ENCODE measurements around the gene LPP. TPM values are rescaled to one million over a fixed set of nuclear protein-coding genes. Genes with fewer than 3 reads are reported as not detected.

LPP gene
- total RNA-seq, 4 donors from 2014 or later, result 1,872 to 3,079 (median 2,300) TPM

GRCh38 chr3:188573956-188574355, 420.0 kb downstream of the LPP start:
- peaks cover 26 to 95% (median 91%) of the 10 kb centered on the region in 4 donors for H3K4me1 ChIP-seq
- 68% methylated on average over 3 of the region's 3 CpGs for WGBS
- peak overlapping the region; percentile 0 to 80 (median 54) for H3K27ac ChIP-seq (replicated peaks in 1 of 4)

GRCh38 chr3:188574885-188575284, 420.9 kb downstream of the LPP start:
- DNase-seq (ENCODE audit: extremely low spot score), result no peak
- no peak overlapping the region for H3K4me3 ChIP-seq
- H3K36me3 ChIP-seq, result no peaks in the 10 kb centered on the region
- no peaks in the 10 kb centered on the region for H3K27me3 ChIP-seq
- H3K9me3 ChIP-seq, result no peaks in the 10 kb centered on the region
- H3K27ac ChIP-seq (replicated peaks in 1 of 4), result peak overlapping the region in 3 of 4 donors; percentile 49 to 80 (median 78)
- H3K4me1 ChIP-seq, result peaks cover 32 to 95% (median 91%) of the 10 kb centered on the region in 4 donors
- TF ChIP-seq EP300 (IDR thresholded peaks at IDR 0.05) (no peak), POLR2AphosphoS5 (IDR thresholded peaks at IDR 0.05) (no peak), CTCF (IDR thresholded peaks at IDR 0.05) (no peak), POLR2A (IDR thresholded peaks at IDR 0.05; ENCODE audit: low read depth) (no peak)
- intact Hi-C loops (cut with DNase I), result loop anchor here (10.0 kb wide), 1 partner anchor 830 kb away; the partner anchor contains the start of gene BCL6
- WGBS, result 67% methylated on average over 5 of the region's 5 CpGs

More at GRCh38 chr3:188573956-188574355, 420.0 kb downstream of the LPP start:
- H3K9me3 ChIP-seq, result no peaks in the 10 kb centered on the region
- H3K4me3 ChIP-seq, result no peak overlapping the region
- H3K36me3 ChIP-seq, result no peaks in the 10 kb centered on the region
- DNase-seq (ENCODE audit: extremely low spot score), result no peak
- intact Hi-C loops (cut with DNase I), result loop anchor here (10.0 kb wide), 1 partner anchor 829 kb away; the partner anchor contains the start of gene BCL6
- no peak for TF ChIP-seq EP300 (IDR thresholded peaks at IDR 0.05)
- TF ChIP-seq POLR2A (IDR thresholded peaks at IDR 0.05; ENCODE audit: low read depth), result no peak
- no peak for TF ChIP-seq POLR2AphosphoS5 (IDR thresholded peaks at IDR 0.05)
- TF ChIP-seq CTCF (IDR thresholded peaks at IDR 0.05), result no peak
- H3K27me3 ChIP-seq, result no peaks in the 10 kb centered on the region

- H3K4me1 ChIP-seq, result peaks cover 28 to 95% (median 86%) of the 10 kb centered on the region in 4 donors
- WGBS, result 86% methylated on average over 6 of the region's 6 CpGs
- peak overlapping the region; percentile 49 to 80 (median 78) for H3K27ac ChIP-seq (replicated peaks in 1 of 4)
- no peak overlapping the region for H3K4me3 ChIP-seq
- no peak for TF ChIP-seq CTCF (IDR thresholded peaks at IDR 0.05)
- TF ChIP-seq POLR2A (IDR thresholded peaks at IDR 0.05; ENCODE audit: low read depth), result no peak
- no peak for TF ChIP-seq POLR2AphosphoS5 (IDR thresholded peaks at IDR 0.05)
- TF ChIP-seq EP300 (IDR thresholded peaks at IDR 0.05), result no peak
- H3K9me3 ChIP-seq, result no peaks in the 10 kb centered on the region
- DNase-seq (ENCODE audit: extremely low spot score), result no peak
- intact Hi-C loops (cut with DNase I), result loop anchor here (10.0 kb wide), 1 partner anchor 831 kb away; the partner anchor contains the start of gene BCL6
- H3K27me3 ChIP-seq, result no peaks in the 10 kb centered on the region
- no peaks in the 10 kb centered on the region for H3K36me3 ChIP-seq
Measured at GRCh38 chr3:188575501-188575900, 421.5 kb downstream of the LPP start.

GRCh38 chr3:188577539-188577938, 423.6 kb downstream of the LPP start:
- TF ChIP-seq POLR2AphosphoS5 (IDR thresholded peaks at IDR 0.05) (no peak), CTCF (IDR thresholded peaks at IDR 0.05) (no peak), POLR2A (IDR thresholded peaks at IDR 0.05; ENCODE audit: low read depth) (no peak), EP300 (IDR thresholded peaks at IDR 0.05) (no peak)
- Histone ChIP-seq H3K9me3 (no peaks in the 10 kb centered on the region), H3K36me3 (no peaks in the 10 kb centered on the region), H3K4me3 (no peak overlapping the region), H3K27ac (replicated peaks in 1 of 4) (peak overlapping the region; percentile 77 to 80 (median 78)), H3K4me1 (peaks cover 28 to 100% (median 90%) of the 10 kb centered on the region in 4 donors), H3K27me3 (no peaks in the 10 kb centered on the region)
- intact Hi-C loops (cut with DNase I), result loop anchor here (10.0 kb wide), 1 partner anchor 833 kb away; the partner anchor contains the start of gene BCL6
- WGBS, result 47% methylated on average over 2 of the region's 3 CpGs
- DNase-seq (ENCODE audit: extremely low spot score), result no peak
